ENCODE data around the gene GSC. TPM values are rescaled to one million over a fixed set of nuclear protein-coding genes. Genes with fewer than 3 reads are reported as not detected.
A peak's percentile ranks its signal among the peaks of the same experiment; 100 is the strongest.

Gene GSC
- total RNA-seq, 1 donor from 2014 or later: not detected

DNA sequence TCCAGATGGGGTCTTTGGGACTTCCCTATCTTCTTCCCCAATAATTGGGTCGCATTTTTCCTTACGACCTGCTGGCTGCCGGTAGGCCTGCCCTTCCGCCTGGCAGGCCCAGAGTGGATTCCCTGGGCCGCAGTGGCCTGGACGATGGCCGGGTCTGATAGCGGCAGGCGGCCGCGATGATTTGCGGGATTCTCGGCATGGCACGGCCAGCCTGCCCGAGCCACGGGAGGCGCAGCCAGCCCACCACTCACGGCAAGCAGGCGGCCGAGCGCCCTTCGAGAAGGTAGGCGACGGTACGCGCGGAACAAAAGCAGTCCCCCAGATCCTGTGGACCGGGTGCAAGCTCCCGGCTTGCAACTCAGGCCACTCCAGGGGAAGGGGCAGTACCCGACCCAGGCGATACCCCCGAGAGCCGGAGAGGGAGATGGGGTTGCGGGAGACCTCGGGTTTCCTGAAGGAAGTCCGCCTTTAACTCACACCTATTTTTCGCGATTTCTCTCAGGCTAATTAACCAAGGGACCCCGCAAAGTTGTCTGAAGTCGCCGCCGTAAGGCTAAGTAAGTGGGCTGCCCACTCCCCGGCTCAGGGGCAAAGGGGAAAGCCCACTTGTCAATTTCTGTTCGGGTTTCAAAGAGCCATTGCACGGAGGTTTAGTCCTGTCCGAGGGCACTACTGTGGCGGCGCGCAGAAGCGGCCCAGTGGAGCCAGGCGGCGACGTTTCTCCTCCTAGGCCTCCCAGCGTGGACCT lies 1.4 kb upstream of the GSC start:
- TF ChIP-seq, protein P1, sequence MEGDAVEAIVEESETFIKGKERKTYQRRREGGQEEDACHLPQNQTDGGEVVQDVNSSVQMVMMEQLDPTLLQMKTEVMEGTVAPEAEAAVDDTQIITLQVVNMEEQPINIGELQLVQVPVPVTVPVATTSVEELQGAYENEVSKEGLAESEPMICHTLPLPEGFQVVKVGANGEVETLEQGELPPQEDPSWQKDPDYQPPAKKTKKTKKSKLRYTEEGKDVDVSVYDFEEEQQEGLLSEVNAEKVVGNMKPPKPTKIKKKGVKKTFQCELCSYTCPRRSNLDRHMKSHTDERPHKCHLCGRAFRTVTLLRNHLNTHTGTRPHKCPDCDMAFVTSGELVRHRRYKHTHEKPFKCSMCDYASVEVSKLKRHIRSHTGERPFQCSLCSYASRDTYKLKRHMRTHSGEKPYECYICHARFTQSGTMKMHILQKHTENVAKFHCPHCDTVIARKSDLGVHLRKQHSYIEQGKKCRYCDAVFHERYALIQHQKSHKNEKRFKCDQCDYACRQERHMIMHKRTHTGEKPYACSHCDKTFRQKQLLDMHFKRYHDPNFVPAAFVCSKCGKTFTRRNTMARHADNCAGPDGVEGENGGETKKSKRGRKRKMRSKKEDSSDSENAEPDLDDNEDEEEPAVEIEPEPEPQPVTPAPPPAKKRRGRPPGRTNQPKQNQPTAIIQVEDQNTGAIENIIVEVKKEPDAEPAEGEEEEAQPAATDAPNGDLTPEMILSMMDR (IDR thresholded peaks at IDR 0.05): no peak
- CTCF ChIA-PET: no interaction called here
- POLR2A ChIA-PET: no interaction called here
- no peak overlapping the region for H3K27ac Mint-ChIP-seq
- intact Hi-C loops (cut with micrococcal nuclease): no loop called here
- no peaks in the 10 kb centered on the region for H3K9me3 Mint-ChIP-seq
- H3K36me3 Mint-ChIP-seq (ENCODE audit: low read depth): no peaks in the 10 kb centered on the region
- H3K4me3 Mint-ChIP-seq: no peak overlapping the region
- ATAC-seq (ENCODE audit: low read depth) (no peak), DNase-seq (no peak)
- H3K4me1 Mint-ChIP-seq: peaks cover 19% of the 10 kb centered on the region
- peaks cover 71% of the 10 kb centered on the region for H3K27me3 Mint-ChIP-seq

DNA sequence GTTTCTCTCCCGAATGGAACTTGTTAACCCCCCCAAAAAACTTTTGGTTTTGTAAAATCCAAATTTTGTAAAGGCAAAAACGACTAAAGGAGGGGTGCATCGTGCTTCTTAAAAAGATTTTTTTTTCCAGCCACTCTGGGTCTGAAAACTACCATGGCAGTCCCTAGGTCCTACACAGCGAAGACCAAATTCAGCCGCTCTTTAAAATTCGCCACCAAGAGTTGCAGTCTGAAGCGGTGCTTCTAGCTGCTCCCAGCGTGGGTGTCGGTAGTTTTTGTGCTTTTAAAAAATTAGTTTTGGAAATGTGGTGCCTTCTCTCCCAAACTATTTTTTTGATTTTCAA lies 873 bp upstream of the GSC start:
- ATAC-seq (ENCODE audit: low read depth): no peak
- Mint-ChIP-seq H3K9me3 (no peaks in the 10 kb centered on the region), H3K36me3 (ENCODE audit: low read depth) (no peaks in the 10 kb centered on the region), H3K4me3 (peak overlapping the region; percentile 11), H3K27me3 (peaks cover 72% of the 10 kb centered on the region), H3K27ac (no peak overlapping the region), H3K4me1 (peaks cover 19% of the 10 kb centered on the region)
- DNase-seq: no peak
- POLR2A ChIA-PET: no interaction called here
- intact Hi-C loops (cut with micrococcal nuclease): no loop called here
- CTCF ChIA-PET: no interaction called here
- TF ChIP-seq, protein P1 (IDR thresholded peaks at IDR 0.05): no peak

DNA sequence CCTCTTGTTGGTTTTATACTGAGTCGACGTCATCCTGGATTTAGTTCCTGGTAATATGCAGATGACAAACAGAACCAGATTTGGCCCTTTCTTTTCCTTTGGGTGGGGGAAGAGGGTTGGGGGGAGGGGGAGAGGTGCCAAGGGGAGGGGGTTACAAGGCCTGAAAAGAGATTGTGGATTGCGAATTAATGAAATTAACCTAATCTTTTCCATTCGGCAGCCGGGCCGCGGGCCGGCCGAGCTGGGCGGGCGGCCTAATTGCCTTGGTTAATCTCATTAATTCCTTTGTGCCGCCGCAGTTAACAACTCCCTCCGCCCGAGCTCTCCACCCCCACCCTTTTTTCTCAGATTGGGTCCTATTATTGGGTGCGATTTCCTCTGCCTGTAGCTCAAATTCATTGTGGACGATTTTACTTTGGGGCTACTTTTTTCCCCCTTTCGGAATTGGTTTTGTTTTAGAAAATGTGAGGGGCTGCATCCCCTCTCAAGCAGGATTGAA lies 387 bp upstream of the GSC start:
- H3K9me3 Mint-ChIP-seq: no peaks in the 10 kb centered on the region
- no peak for ATAC-seq (ENCODE audit: low read depth)
- no peak for DNase-seq
- H3K27ac Mint-ChIP-seq: no peak overlapping the region
- intact Hi-C loops (cut with micrococcal nuclease): no loop called here
- POLR2A ChIA-PET: no interaction called here
- no peaks in the 10 kb centered on the region for H3K36me3 Mint-ChIP-seq (ENCODE audit: low read depth)
- H3K4me3 Mint-ChIP-seq: peak overlapping the region; percentile 61
- CTCF ChIA-PET: no interaction called here
- H3K27me3 Mint-ChIP-seq: peaks cover 72% of the 10 kb centered on the region
- H3K4me1 Mint-ChIP-seq: peaks cover 19% of the 10 kb centered on the region
- TF ChIP-seq, protein P1 (IDR thresholded peaks at IDR 0.05): no peak

DNA sequence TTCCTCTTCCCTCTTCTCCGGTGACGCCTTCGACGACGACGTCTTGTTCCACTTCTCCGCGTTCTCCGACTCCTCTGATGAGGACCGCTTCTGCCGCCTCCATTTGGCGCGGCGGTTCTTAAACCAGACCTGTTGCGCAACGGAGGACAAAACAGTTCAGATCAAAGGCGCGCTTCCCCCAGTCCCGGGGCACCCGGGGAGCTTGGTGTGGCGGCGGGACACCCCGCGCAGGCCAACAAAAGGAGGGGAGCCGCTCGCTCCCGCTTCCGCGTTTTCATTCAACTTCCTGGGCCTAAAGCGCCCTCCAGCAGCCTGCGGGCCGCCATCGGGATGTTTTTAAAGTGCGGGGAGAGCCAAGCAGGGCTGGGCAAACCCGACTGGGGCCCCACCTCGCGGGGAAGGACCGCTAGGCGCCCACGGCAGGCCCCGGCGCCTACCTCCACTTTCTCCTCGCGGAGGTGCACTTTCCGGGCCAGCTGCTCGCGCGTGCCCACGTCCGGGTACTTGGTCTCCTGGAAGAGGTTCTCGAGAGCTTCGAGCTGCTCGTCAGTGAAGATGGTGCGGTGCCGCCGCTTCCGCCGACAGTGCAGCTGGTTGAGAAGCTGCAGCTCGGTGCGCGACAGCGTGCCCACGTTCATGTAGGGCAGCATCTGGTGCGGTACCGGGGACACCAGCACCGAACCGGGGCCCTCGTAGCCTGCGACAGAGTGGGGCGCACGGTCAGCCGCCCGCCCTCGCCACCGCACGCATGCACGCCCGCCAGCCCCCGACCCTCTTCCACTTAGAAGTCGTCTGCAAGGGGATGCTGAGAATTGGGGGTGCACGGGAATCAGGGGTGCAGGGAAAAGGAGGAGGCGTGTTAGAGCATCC lies 1.2 kb downstream of the GSC start:
- intact Hi-C loops (cut with micrococcal nuclease): no loop called here
- DNase-seq (no peak), ATAC-seq (ENCODE audit: low read depth) (no peak)
- TF ChIP-seq, protein P1 (IDR thresholded peaks at IDR 0.05): no peak
- Mint-ChIP-seq H3K27me3 (peaks cover 68% of the 10 kb centered on the region), H3K4me1 (peaks cover 19% of the 10 kb centered on the region), H3K27ac (no peak overlapping the region), H3K9me3 (no peaks in the 10 kb centered on the region), H3K4me3 (peak overlapping the region; percentile 71), H3K36me3 (ENCODE audit: low read depth) (no peaks in the 10 kb centered on the region)
- POLR2A ChIA-PET: no interaction called here
- CTCF ChIA-PET: no interaction called here

DNA sequence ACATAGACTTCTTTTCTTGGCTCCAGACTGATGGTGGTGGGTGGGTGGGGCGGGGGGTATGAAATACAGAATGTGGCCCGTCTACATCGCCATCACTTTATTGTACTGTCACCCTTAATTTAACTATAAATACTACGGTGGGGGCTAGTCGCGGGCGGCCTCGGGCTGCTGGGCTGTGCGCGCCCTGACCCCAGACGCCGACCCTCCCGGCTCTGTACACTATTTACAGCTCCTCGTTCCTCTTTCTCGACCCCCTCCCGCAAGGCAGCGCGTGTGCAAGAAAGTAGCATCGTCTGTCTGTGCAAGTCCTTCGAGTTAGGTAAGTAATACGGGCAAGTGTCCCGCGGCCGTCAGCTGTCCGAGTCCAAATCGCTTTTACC lies 1.8 kb downstream of the GSC start:
- intact Hi-C loops (cut with micrococcal nuclease): no loop called here

More for the DNA sequence above, 1.8 kb downstream of the GSC start:
- Mint-ChIP-seq H3K27me3 (peaks cover 66% of the 10 kb centered on the region), H3K9me3 (no peaks in the 10 kb centered on the region), H3K4me1 (peaks cover 19% of the 10 kb centered on the region), H3K27ac (no peak overlapping the region), H3K36me3 (ENCODE audit: low read depth) (no peaks in the 10 kb centered on the region), H3K4me3 (peak overlapping the region; percentile 71)
- ChIA-PET CTCF (no interaction called here), POLR2A (no interaction called here)
- TF ChIP-seq, protein P1 (IDR thresholded peaks at IDR 0.05): no peak
- ATAC-seq (ENCODE audit: low read depth): no peak
- DNase-seq: no peak

Measured in activated B cell treated with CpG ODN at 0.5 μM for 24 hours (primary cell).